C4-2B (cell line): ENCODE results near the gene FUT9.

Experiments
- ZFX ChIP-seq: fragments of 450-650 bp; IDR thresholded peaks from 2 replicates; pipeline ENCODE4 v1.6.1; 2017
- TF ChIP-seq, protein P1 (sequence below): fragments of 450-650 bp; conservative IDR thresholded peaks from 2 replicates; pipeline ENCODE4 v1.5.1; 2017; ENCODE audit warnings: mild to moderate bottlenecking

DNA sequence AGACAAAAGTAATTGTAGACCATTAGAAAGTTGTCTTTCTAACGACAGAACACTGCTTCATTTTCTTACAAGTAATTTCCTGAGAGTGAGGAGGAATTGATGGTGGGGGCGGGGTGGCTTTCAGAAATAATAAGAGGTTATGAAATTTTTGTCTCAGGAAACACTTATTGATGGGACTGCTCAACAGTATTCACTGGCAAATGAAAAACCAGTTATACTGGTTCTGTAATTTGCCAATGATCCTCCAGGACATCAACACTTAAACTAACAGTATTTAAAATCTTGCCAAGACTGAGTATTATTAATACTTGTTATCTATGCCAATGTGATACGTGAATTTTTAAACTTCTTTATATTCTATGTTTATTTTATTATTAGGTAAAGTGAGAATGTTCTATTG, 41.8 kb upstream of the FUT9 start:
- TF ChIP-seq, protein P1, sequence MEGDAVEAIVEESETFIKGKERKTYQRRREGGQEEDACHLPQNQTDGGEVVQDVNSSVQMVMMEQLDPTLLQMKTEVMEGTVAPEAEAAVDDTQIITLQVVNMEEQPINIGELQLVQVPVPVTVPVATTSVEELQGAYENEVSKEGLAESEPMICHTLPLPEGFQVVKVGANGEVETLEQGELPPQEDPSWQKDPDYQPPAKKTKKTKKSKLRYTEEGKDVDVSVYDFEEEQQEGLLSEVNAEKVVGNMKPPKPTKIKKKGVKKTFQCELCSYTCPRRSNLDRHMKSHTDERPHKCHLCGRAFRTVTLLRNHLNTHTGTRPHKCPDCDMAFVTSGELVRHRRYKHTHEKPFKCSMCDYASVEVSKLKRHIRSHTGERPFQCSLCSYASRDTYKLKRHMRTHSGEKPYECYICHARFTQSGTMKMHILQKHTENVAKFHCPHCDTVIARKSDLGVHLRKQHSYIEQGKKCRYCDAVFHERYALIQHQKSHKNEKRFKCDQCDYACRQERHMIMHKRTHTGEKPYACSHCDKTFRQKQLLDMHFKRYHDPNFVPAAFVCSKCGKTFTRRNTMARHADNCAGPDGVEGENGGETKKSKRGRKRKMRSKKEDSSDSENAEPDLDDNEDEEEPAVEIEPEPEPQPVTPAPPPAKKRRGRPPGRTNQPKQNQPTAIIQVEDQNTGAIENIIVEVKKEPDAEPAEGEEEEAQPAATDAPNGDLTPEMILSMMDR = no peak
- TF ChIP-seq ZFX = no peak
